ENCODE results near the gene CCDC63. TPM values are rescaled to one million over a fixed set of nuclear protein-coding genes. Genes with fewer than 3 reads are reported as not detected.

CCDC63 gene
- polyA plus RNA-seq, 1 of the 3 experiments (the other 2 are of a cell fraction): not detected

GRCh38 chr12:110836291-110836690 lies 10.5 kb upstream of the CCDC63 start:
- Histone ChIP-seq H2AFZ (ENCODE audit: low read depth) (no peak overlapping the region), H3K9me2 (no peaks in the 10 kb centered on the region), H4K20me1 (ENCODE audit: insufficient read depth) (no peaks in the 10 kb centered on the region), H3K27me3 (ENCODE audit: insufficient read depth) (no peaks in the 10 kb centered on the region), H3F3A (replicated peaks; ENCODE audit: insufficient read depth) (no peaks in the 10 kb centered on the region), H3K79me2 (ENCODE audit: insufficient read depth) (no peaks in the 10 kb centered on the region), H3K36me3 (replicated peaks in 1 of 2; ENCODE audit: control insufficient read depth in 1 of 2, insufficient read depth in 2 of 2, low read length in 1 of 2) (no peaks in the 10 kb centered on the region), H3K27ac (ENCODE audit: low read depth in 2 of 2, low read length in 1 of 2) (no peak overlapping the region), H3K4me1 (ENCODE audit: control insufficient read depth in 1 of 2, insufficient read depth in 2 of 2, low read depth in 1 of 2, low read length in 1 of 2) (no peaks in the 10 kb centered on the region), H3K4me2 (no peak overlapping the region), H3K9me3 (no peaks in the 10 kb centered on the region), H3K9ac (no peak overlapping the region), H3K4me3 (ENCODE audit: low read depth in 2 of 2, low read length in 1 of 2) (no peak overlapping the region)
- CTCF ChIA-PET: interaction anchor here (0.9 to 1.8 kb wide), 3 partner anchors 9 to 51 kb away, joined by 4 to 7 read pairs (median 6); partner anchors contain the start of gene CCDC63
- TF ChIP-seq TAF1 (IDR thresholded peaks at IDR 0.05; ENCODE audit: borderline replicate concordance, low read depth, low read length): no peak
- no peak for TF ChIP-seq CHD2 (IDR thresholded peaks at IDR 0.05; ENCODE audit: low read length, partially characterized antibody)
- TF ChIP-seq TCF12 (IDR thresholded peaks at IDR 0.05): no peak
- TF ChIP-seq PBX3 (IDR thresholded peaks at IDR 0.05): no peak
- no peak for TF ChIP-seq MEF2A (IDR thresholded peaks at IDR 0.05; ENCODE audit: borderline replicate concordance, low read depth)
- no peak for TF ChIP-seq ZBTB33 (IDR thresholded peaks at IDR 0.05; ENCODE audit: borderline replicate concordance, low read depth)
- TF ChIP-seq RAD21 (IDR thresholded peaks at IDR 0.05; ENCODE audit: low read length): no peak
- TF ChIP-seq NRF1 (IDR thresholded peaks at IDR 0.05; ENCODE audit: low read depth, low read length): no peak
- no peak for TF ChIP-seq GATA2 (CRISPR knock-in tag; IDR thresholded peaks at IDR 0.05)
- no peak for TF ChIP-seq GABPA (IDR thresholded peaks at IDR 0.05; ENCODE audit: low read depth)
- 79% methylated on average over 4 of the region's 4 CpGs for WGBS (ENCODE audit: low lambda C conversion rate)
- DNase-seq: no peak
- POLR2A ChIA-PET: no interaction called here

DNA sequence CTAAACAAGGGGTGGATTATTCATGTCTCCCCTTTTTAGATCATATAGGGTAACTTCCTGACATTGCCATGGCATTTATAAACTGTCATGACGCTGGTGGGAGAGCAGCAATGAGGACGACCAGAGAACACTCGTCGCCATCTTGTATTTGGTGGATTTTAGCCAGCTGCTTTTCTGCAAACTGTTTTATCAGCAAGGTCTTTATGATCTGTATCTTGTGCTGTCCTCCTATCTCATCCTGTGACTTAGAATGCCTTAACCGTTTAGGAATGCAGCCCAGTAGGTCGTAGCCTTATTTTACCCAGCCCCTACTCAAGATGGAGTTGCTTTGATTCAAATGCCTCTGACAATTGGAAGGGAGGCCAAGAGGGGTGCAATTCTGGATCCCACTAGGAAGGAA lies 5.8 kb upstream of the CCDC63 start:
- no peaks in the 10 kb centered on the region for H3K9me3 ChIP-seq
- no peak for DNase-seq
- TF ChIP-seq GABPA (IDR thresholded peaks at IDR 0.05; ENCODE audit: low read depth) (no peak), FOXJ3 (CRISPR knock-in tag; IDR thresholded peaks at IDR 0.05) (no peak), JUND (IDR thresholded peaks at IDR 0.05) (0 out of 2 replicates have a peak, but pooled peaks have one; percentile 4), RCOR1 (IDR thresholded peaks at IDR 0.05; ENCODE audit: low read length) (no peak), YY1 (IDR thresholded peaks at IDR 0.05; ENCODE audit: low read depth) (no peak), PBX3 (IDR thresholded peaks at IDR 0.05) (peak; percentile 53), TCF12 (IDR thresholded peaks at IDR 0.05) (peak; percentile 75), EP300 (IDR thresholded peaks at IDR 0.05; ENCODE audit: borderline replicate concordance in 1 of 2, low read depth in 1 of 2, low read length in 1 of 2) (peak in 1 of 2 experiments; percentile 41; a peak in 1 of 4 replicates), RXRA (IDR thresholded peaks at IDR 0.05; ENCODE audit: borderline replicate concordance, low read depth) (0 out of 2 replicates have a peak, but pooled peaks have one; percentile 26)
- TF ChIP-seq, protein P1, sequence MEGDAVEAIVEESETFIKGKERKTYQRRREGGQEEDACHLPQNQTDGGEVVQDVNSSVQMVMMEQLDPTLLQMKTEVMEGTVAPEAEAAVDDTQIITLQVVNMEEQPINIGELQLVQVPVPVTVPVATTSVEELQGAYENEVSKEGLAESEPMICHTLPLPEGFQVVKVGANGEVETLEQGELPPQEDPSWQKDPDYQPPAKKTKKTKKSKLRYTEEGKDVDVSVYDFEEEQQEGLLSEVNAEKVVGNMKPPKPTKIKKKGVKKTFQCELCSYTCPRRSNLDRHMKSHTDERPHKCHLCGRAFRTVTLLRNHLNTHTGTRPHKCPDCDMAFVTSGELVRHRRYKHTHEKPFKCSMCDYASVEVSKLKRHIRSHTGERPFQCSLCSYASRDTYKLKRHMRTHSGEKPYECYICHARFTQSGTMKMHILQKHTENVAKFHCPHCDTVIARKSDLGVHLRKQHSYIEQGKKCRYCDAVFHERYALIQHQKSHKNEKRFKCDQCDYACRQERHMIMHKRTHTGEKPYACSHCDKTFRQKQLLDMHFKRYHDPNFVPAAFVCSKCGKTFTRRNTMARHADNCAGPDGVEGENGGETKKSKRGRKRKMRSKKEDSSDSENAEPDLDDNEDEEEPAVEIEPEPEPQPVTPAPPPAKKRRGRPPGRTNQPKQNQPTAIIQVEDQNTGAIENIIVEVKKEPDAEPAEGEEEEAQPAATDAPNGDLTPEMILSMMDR (IDR thresholded peaks at IDR 0.05): no peak
- TF ChIP-seq, protein P2, sequence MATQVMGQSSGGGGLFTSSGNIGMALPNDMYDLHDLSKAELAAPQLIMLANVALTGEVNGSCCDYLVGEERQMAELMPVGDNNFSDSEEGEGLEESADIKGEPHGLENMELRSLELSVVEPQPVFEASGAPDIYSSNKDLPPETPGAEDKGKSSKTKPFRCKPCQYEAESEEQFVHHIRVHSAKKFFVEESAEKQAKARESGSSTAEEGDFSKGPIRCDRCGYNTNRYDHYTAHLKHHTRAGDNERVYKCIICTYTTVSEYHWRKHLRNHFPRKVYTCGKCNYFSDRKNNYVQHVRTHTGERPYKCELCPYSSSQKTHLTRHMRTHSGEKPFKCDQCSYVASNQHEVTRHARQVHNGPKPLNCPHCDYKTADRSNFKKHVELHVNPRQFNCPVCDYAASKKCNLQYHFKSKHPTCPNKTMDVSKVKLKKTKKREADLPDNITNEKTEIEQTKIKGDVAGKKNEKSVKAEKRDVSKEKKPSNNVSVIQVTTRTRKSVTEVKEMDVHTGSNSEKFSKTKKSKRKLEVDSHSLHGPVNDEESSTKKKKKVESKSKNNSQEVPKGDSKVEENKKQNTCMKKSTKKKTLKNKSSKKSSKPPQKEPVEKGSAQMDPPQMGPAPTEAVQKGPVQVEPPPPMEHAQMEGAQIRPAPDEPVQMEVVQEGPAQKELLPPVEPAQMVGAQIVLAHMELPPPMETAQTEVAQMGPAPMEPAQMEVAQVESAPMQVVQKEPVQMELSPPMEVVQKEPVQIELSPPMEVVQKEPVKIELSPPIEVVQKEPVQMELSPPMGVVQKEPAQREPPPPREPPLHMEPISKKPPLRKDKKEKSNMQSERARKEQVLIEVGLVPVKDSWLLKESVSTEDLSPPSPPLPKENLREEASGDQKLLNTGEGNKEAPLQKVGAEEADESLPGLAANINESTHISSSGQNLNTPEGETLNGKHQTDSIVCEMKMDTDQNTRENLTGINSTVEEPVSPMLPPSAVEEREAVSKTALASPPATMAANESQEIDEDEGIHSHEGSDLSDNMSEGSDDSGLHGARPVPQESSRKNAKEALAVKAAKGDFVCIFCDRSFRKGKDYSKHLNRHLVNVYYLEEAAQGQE (IDR thresholded peaks at IDR 0.05; ENCODE audit: low read depth, low read length): no peak
- no peaks in the 10 kb centered on the region for H3K79me2 ChIP-seq (ENCODE audit: insufficient read depth)
- peaks cover 19% of the 10 kb centered on the region for H3F3A ChIP-seq (replicated peaks; ENCODE audit: insufficient read depth)
- no peaks in the 10 kb centered on the region; the same call in 1 of the 2 replicates for H4K20me1 ChIP-seq (ENCODE audit: insufficient read depth)
- no peaks in the 10 kb centered on the region for H3K27me3 ChIP-seq (ENCODE audit: insufficient read depth)
- H3K9me2 ChIP-seq: no peaks in the 10 kb centered on the region
- no peak overlapping the region for H3K4me3 ChIP-seq (ENCODE audit: low read depth in 2 of 2, low read length in 1 of 2)
- no peak overlapping the region for H2AFZ ChIP-seq (ENCODE audit: low read depth)
- H3K27ac ChIP-seq (ENCODE audit: low read depth in 2 of 2, low read length in 1 of 2): no peak overlapping the region
- no peaks in the 10 kb centered on the region for H3K36me3 ChIP-seq (replicated peaks in 1 of 2; ENCODE audit: control insufficient read depth in 1 of 2, insufficient read depth in 2 of 2, low read length in 1 of 2)
- ChIA-PET CTCF (interaction anchor here (4.7 kb wide), 1 partner anchor 13 kb away, joined by 12 read pairs; no protein-coding TSS in a partner anchor), POLR2A (no interaction called here)
- H3K4me1 ChIP-seq (ENCODE audit: control insufficient read depth in 1 of 2, insufficient read depth in 2 of 2, low read depth in 1 of 2, low read length in 1 of 2): peaks cover 3 to 7% of the 10 kb centered on the region in 2 experiments; a peak in 1 of 4 replicates
- no peak overlapping the region for H3K9ac ChIP-seq
- 42% methylated on average over 6 of the region's 6 CpGs for WGBS (ENCODE audit: low lambda C conversion rate)
- no peak overlapping the region for H3K4me2 ChIP-seq

Data from SK-N-SH (cell line).